SH-SY5Y (cell line): Measurements from ENCODE around the gene BANP.

Experiments
- GATA2 ChIP-seq: IDR thresholded peaks from 2 replicates; pipeline ENCODE4 v1.6.1; 2011; ENCODE audit warnings: mild to moderate bottlenecking, low read depth, low read length
- GATA3 ChIP-seq: IDR thresholded peaks from 2 replicates; pipeline ENCODE4 v1.6.1; 2011; ENCODE audit warnings: low read depth, mild to moderate bottlenecking, low read length, moderate library complexity

DNA sequence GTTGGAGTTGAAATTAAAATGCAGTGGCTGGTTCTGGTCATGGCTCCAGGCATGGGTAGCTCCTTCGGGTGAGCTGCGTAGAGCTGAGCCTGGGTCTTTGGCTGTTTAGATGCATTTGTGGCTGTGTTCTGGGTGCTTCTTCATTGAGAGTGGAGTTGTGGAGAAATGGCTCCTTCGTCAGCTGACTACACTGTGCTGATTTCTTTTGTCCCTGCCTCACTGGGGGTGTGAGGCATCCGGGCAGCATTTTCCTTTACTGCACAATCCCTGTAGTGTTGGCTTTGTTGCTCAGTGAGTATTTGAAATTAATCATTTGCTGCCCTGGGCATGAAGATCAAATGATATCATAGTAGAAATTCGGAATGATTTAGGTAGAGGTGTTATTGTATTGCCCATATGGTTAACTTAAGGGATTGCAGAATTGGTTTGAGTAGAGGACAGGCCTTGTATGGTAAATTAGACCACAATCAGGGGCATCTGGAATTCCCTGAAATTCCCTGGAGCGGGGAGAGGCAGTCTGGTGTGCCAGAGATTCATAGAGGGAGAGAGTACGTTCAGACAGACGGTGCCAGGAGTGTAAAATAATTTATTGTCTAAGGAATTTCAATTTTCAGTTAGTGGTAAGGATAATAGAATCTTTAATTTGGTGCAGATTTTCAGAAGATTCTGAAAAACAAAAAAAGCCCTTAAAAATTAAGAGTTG is 92.1 kb downstream of the BANP start:
- TF ChIP-seq GATA2 = peak; percentile 57; the same call in 1 of the 2 replicates
- peak; percentile 43; the same call in 1 of the 2 replicates for TF ChIP-seq GATA3
